Hematopoietic multipotent progenitor cell treated with erythropoietin and hydrocortisone succinate and interleukin-3 and kit ligand, for 6 days (in vitro differentiated cells): ENCODE data around the gene LRRC14B.
"Not testable (repeated sequence)": the region's sequence is repeated elsewhere in the genome, so short reads cannot be mapped to it uniquely, and the experiment has no call there.

Source experiments
- DNase-seq: peaks from one replicate; pipeline ENCODE4 v3.0.0-alpha.2; 2015

The LRRC14B gene

GRCh38 chr5:215256-215655 is 24.0 kb downstream of the LRRC14B start:
- not testable (repeated sequence) for DNase-seq

- DNase-seq: not testable (repeated sequence)
Observed at GRCh38 chr5:216076-216475, 24.8 kb downstream of the LRRC14B start.

- peak; percentile 97 for DNase-seq
Observed at GRCh38 chr5:217494-218456, 26.5 kb downstream of the LRRC14B start, which contains the start of the genes CCDC127 and SDHA. Gene CCDC127, minus strand, starts transcription at chr5:218153. Its CDS starts 1,304 bp downstream, at chr5:216849. Gene SDHA, plus strand, starts transcription at chr5:218320. Its CDS starts 36 bp downstream, at chr5:218356.

GRCh38 chr5:218457-219291 is 27.4 kb downstream of the LRRC14B start:
- peak; percentile 48 for DNase-seq

- peak; percentile 48 for DNase-seq
Observed at GRCh38 chr5:219460-219863, 28.2 kb downstream of the LRRC14B start.

- DNase-seq: peak; percentile 48
Observed at GRCh38 chr5:219991-220390, 28.7 kb downstream of the LRRC14B start.

- DNase-seq: not testable (repeated sequence)
Observed at GRCh38 chr5:222951-223715, 31.8 kb downstream of the LRRC14B start.

GRCh38 chr5:223791-224190 is 32.5 kb downstream of the LRRC14B start:
- no peak for DNase-seq

GRCh38 chr5:225334-225733 is 34.0 kb downstream of the LRRC14B start:
- no peak for DNase-seq

- not testable (repeated sequence) for DNase-seq
Observed at GRCh38 chr5:227375-227774, 36.1 kb downstream of the LRRC14B start.

- DNase-seq: no peak
Observed at GRCh38 chr5:228886-229285, 37.6 kb downstream of the LRRC14B start.

- DNase-seq: no peak
Observed at GRCh38 chr5:230711-231110, 39.4 kb downstream of the LRRC14B start.

- no peak for DNase-seq
Observed at GRCh38 chr5:231661-232060, 40.4 kb downstream of the LRRC14B start.

- not testable (repeated sequence) for DNase-seq
Observed at GRCh38 chr5:233426-233825, 42.1 kb downstream of the LRRC14B start.

GRCh38 chr5:234450-234849 is 43.2 kb downstream of the LRRC14B start:
- DNase-seq: no peak

- DNase-seq: not testable (repeated sequence)
Observed at GRCh38 chr5:235527-235926, 44.2 kb downstream of the LRRC14B start.

GRCh38 chr5:237931-238330 is 46.6 kb downstream of the LRRC14B start:
- not testable (repeated sequence) for DNase-seq

GRCh38 chr5:240550-240949 is 49.3 kb downstream of the LRRC14B start:
- not testable (repeated sequence) for DNase-seq

GRCh38 chr5:241045-241669 is 49.9 kb downstream of the LRRC14B start:
- not testable (repeated sequence) for DNase-seq

- DNase-seq: not testable (repeated sequence)
Observed at GRCh38 chr5:243683-244367, 52.5 kb downstream of the LRRC14B start.

GRCh38 chr5:245717-246116 is 54.4 kb downstream of the LRRC14B start:
- not testable (repeated sequence) for DNase-seq
